Activated CD4-positive, alpha-beta T cell treated with anti-CD3 and anti-CD28 coated beads, Interleukin-2, amount 10 ng/mL, durations not matched to agents 7 days and 5 days (primary cell): ENCODE measurements around the gene SLC13A5. TPM values are rescaled to one million over a fixed set of nuclear protein-coding genes. Genes with fewer than 3 reads are reported as not detected.

Experiments used
- CTCF ChIA-PET: fragments of 350-600 bp; sonication (Branson Sonifier 250); formaldehyde crosslinking; loops from one replicate; lab custom pipeline; 2021; ENCODE audit warnings: antibody characterized with exemption; lab: Charles Lee
- POLR2A ChIA-PET: fragments of 350-600 bp; sonication (Branson Sonifier 250); formaldehyde crosslinking; loops from one replicate; lab custom pipeline; 2021; ENCODE audit warnings: antibody characterized with exemption; lab: Charles Lee
- DNase-seq: peaks from one replicate; pipeline ENCODE4 v3.0.0-alpha.2; 2020
- H3K27ac Mint-ChIP-seq: one replicate; pipeline ENCODE4 v1.8.0; 2021; ENCODE audit warnings: mild to moderate bottlenecking, moderate library complexity, mixed read lengths
- H3K27me3 Mint-ChIP-seq: one replicate; pipeline ENCODE4 v1.8.0; 2021; ENCODE audit warnings: mixed read lengths
- H3K36me3 Mint-ChIP-seq: one replicate; pipeline ENCODE4 v1.8.0; 2021; ENCODE audit warnings: low read depth, mixed read lengths
- H3K4me1 Mint-ChIP-seq: one replicate; pipeline ENCODE4 v1.8.0; 2021; ENCODE audit warnings: mixed read lengths
- H3K4me3 Mint-ChIP-seq: one replicate; pipeline ENCODE4 v1.8.0; 2021; ENCODE audit warnings: mild to moderate bottlenecking, moderate library complexity, mixed read lengths
- H3K9me3 Mint-ChIP-seq: one replicate; pipeline ENCODE4 v1.8.0; 2021; ENCODE audit warnings: mixed read lengths
- microRNA-seq: library from miRNA; unstranded; fragments of <30 nt; microRNA quantifications from one replicate; pipeline ENCODE4 v1.2.0, GENCODE V29; 2021; ENCODE audit warnings: borderline microRNAs expressed, borderline replicate concordance
- total RNA-seq, 2 experiments: library from RNA; stranded (reverse); gene quantifications; one replicate each; pipeline ENCODE4 v1.2.3, GENCODE V29; 2021

The SLC13A5 gene
- total RNA-seq, 2 experiments from 2014 or later: not detected

DNA sequence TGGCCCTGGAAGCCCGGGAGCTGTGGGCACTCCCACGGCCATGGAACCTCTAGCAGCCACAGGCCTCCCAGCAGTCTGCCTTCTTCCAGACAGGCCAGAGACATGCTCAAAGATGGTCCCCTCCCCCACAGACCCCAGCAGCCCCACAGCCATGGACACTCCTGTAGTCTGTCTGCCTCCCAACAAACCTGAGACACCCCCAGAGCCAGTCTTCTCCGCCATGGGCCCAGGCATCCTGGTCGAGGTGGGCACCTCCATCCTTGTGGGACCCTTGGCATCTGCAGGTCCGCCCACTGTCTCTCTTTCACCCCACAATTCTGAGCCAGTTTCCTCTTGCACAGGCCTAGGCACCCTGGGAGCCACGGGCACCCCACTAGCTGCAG lies 75.7 kb downstream of the SLC13A5 start:
- no peaks in the 10 kb centered on the region for H3K27me3 Mint-ChIP-seq
- POLR2A ChIA-PET: no interaction called here
- H3K9me3 Mint-ChIP-seq: no peaks in the 10 kb centered on the region
- H3K4me1 Mint-ChIP-seq: peaks cover 34% of the 10 kb centered on the region
- CTCF ChIA-PET: no interaction called here
- H3K4me3 Mint-ChIP-seq: no peak overlapping the region
- H3K27ac Mint-ChIP-seq: no peak overlapping the region
- H3K36me3 Mint-ChIP-seq: peaks cover 28% of the 10 kb centered on the region
- no peak for DNase-seq

DNA sequence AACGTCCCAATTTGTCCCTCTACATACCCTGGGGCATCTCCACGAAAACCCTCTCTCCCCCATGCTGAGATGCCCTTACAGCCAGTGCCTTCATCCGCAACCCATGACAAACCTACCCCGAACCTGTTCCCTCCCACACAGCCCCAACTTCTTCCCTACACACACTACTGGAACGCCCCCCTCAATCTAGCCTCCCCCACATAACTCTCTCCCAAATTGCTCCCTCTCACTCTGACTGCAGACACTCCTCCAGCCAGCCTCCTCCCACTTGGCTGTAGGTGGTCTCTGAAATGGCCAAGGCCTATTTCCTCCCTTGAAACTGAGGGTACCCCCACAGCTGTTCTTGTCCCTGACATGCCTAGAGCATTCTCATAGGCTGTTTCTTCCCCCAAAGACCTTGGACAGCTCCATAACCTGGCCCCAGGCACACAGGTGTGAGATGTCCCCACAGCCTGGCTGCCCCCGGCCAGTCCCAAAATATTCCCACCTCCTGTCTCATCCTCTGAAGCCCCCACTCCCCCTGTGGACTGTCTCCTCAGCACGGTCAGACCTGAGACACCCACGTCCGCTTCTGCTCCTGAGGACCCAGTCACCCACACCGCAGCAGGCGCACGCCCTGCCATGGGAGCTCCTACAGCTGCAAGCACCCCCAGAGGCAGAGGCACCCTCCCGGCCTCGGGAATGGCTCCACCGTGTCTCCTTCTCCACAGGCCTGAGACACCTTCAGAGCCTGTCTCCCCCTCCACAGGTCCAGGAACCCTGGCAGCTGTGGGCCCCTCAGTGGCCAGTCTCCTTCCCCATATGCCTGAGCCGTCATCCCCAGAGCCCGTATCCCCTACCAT lies 76.3 kb downstream of the SLC13A5 start:
- Mint-ChIP-seq H3K4me3 (no peak overlapping the region), H3K9me3 (no peaks in the 10 kb centered on the region), H3K36me3 (peaks cover 31% of the 10 kb centered on the region), H3K27ac (no peak overlapping the region), H3K4me1 (peaks cover 28% of the 10 kb centered on the region), H3K27me3 (no peaks in the 10 kb centered on the region)
- no peak for DNase-seq
- ChIA-PET CTCF (no interaction called here), POLR2A (no interaction called here)

DNA sequence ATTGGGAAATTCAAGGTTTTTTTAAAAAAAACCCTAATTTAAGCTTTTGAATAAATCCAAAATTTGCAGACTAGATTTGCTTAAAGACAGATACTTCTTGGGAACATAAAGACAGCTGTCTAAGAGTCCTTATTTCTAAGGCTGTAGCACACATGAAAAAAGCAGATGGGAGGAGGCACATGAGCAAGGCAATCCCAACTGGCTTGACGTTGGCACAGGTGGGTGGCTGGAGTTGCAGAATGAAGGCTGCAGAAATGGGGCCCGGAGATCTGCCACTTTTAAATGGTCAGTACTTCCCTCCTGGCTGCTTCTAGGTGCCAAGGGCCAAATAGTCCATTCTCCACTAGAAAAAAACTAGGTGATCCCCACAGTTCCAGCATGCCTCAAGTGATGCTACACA lies 77.1 kb downstream of the SLC13A5 start:
- H3K4me1 Mint-ChIP-seq: peaks cover 25% of the 10 kb centered on the region
- no peak for DNase-seq
- peaks cover 28% of the 10 kb centered on the region for H3K36me3 Mint-ChIP-seq
- H3K27me3 Mint-ChIP-seq: no peaks in the 10 kb centered on the region
- H3K4me3 Mint-ChIP-seq: no peak overlapping the region
- ChIA-PET POLR2A (no interaction called here), CTCF (no interaction called here)
- H3K9me3 Mint-ChIP-seq: no peaks in the 10 kb centered on the region
- no peak overlapping the region for H3K27ac Mint-ChIP-seq

Small RNAs within 50 kb of the gene (microRNA-seq; reads per million reads assigned to microRNA genes)
- gene MIR4520-1 (not detected), gene MIR4520-2 (not detected)

Other genes starting within 250 kb of the SLC13A5 start
- gene PITPNM3, start 156.8 kb downstream of the SLC13A5 start, total RNA-seq: under 1 TPM; 0.33 to 0.37 TPM
- gene KIAA0753, start 72.7 kb downstream of the SLC13A5 start, total RNA-seq: 10 to 100 TPM; 16.3 to 17.6 TPM
- gene TXNDC17, start 72.3 kb downstream of the SLC13A5 start, total RNA-seq: 10 to 100 TPM; 49.0 to 69.0 TPM
- 10 to 100 TPM; 19.4 to 20.3 TPM for gene MED31, start 61.8 kb downstream of the SLC13A5 start, total RNA-seq
- 1 to 10 TPM; 1.9 to 2.5 TPM for gene C17orf100, start 61.6 kb downstream of the SLC13A5 start, total RNA-seq
- 100 to 1,000 TPM; 446 to 497 TPM for gene XAF1, start 42.7 kb upstream of the SLC13A5 start, total RNA-seq
- 1 to 10 TPM; 7.8 to 8.9 TPM for gene FBXO39, start 62.8 kb upstream of the SLC13A5 start, total RNA-seq
- not detected for gene TEKT1, start 118.4 kb upstream of the SLC13A5 start, total RNA-seq